HG03045 (cell line): ENCODE data around the gene CORO2A.
"Not testable (repeated sequence)": the region's sequence is repeated elsewhere in the genome, so short reads cannot be mapped to it uniquely, and the experiment has no call there.

ENCODE experiments used
- ATAC-seq: cut with Tn5 transposase; IDR thresholded peaks from one replicate; pipeline ENCODE4 v1.9.1; 2021; ENCODE audit warnings: mild to moderate bottlenecking, moderate library complexity; ENCODE audit not compliant: unreplicated experiment

Gene CORO2A

GRCh38 chr9:98087420-98088354 is 104.8 kb downstream of the CORO2A start:
- ATAC-seq: no peak

GRCh38 chr9:98086461-98086860 is 106.0 kb downstream of the CORO2A start:
- no peak for ATAC-seq

- no peak for ATAC-seq
Measured at GRCh38 chr9:98085944-98086343, 106.5 kb downstream of the CORO2A start.

- no peak for ATAC-seq
Measured at GRCh38 chr9:98085058-98085457, 107.4 kb downstream of the CORO2A start.

- ATAC-seq: no peak
Measured at GRCh38 chr9:98084396-98084795, 108.0 kb downstream of the CORO2A start.

GRCh38 chr9:98083566-98084183 is 108.8 kb downstream of the CORO2A start:
- ATAC-seq: no peak

GRCh38 chr9:98083061-98083501 is 109.4 kb downstream of the CORO2A start:
- ATAC-seq: no peak

GRCh38 chr9:98081477-98082219 is 110.8 kb downstream of the CORO2A start:
- ATAC-seq: no peak

GRCh38 chr9:98080780-98081179 is 111.7 kb downstream of the CORO2A start:
- no peak for ATAC-seq

- no peak for ATAC-seq
Measured at GRCh38 chr9:98080326-98080725, 112.1 kb downstream of the CORO2A start.

GRCh38 chr9:98078895-98079294 is 113.5 kb downstream of the CORO2A start:
- ATAC-seq: no peak

GRCh38 chr9:98076514-98076890 is 115.9 kb downstream of the CORO2A start:
- ATAC-seq: not testable (repeated sequence)

GRCh38 chr9:98075332-98075805 is 117.1 kb downstream of the CORO2A start:
- ATAC-seq: no peak

- no peak for ATAC-seq
Measured at GRCh38 chr9:98074115-98074990, 118.1 kb downstream of the CORO2A start.

- ATAC-seq: no peak
Measured at GRCh38 chr9:98071737-98072136, 120.7 kb downstream of the CORO2A start.
